ENCODE measurements around the gene MMP28.

MMP28 gene

GRCh38 chr17:35742896-35743477, 52.5 kb downstream of the MMP28 start:
- no peak for DNase-seq (ENCODE audit: low spot score)
- Histone ChIP-seq H3K27ac (ENCODE audit: poor library complexity, severe bottlenecking) (no peak overlapping the region), H3K27me3 (ENCODE audit: insufficient read depth, poor library complexity, severe bottlenecking) (peaks cover 33% of the 10 kb centered on the region), H3K4me1 (ENCODE audit: insufficient read depth, poor library complexity, severe bottlenecking) (peaks cover 4% of the 10 kb centered on the region), H3K9me3 (ENCODE audit: severe bottlenecking) (no peaks in the 10 kb centered on the region), H3K4me3 (ENCODE audit: severe bottlenecking) (no peak overlapping the region), H3K36me3 (ENCODE audit: low read depth) (no peaks in the 10 kb centered on the region)
- TF ChIP-seq CTCF (IDR thresholded peaks at IDR 0.05; ENCODE audit: poor library complexity, severe bottlenecking), result no peak
- ATAC-seq (ENCODE audit: low read depth), result no peak

GRCh38 chr17:35742496-35742895, 52.9 kb downstream of the MMP28 start:
- Histone ChIP-seq H3K4me3 (ENCODE audit: severe bottlenecking) (no peak overlapping the region), H3K4me1 (ENCODE audit: insufficient read depth, poor library complexity, severe bottlenecking) (no peaks in the 10 kb centered on the region)
- no peak for TF ChIP-seq CTCF (IDR thresholded peaks at IDR 0.05; ENCODE audit: poor library complexity, severe bottlenecking)

GRCh38 chr17:35740997-35741931, 54.2 kb downstream of the MMP28 start:
- H3K27me3 ChIP-seq (ENCODE audit: insufficient read depth, poor library complexity, severe bottlenecking), result peaks cover 33% of the 10 kb centered on the region
- H3K4me3 ChIP-seq (ENCODE audit: severe bottlenecking), result no peak overlapping the region
- no peaks in the 10 kb centered on the region for H3K4me1 ChIP-seq (ENCODE audit: insufficient read depth, poor library complexity, severe bottlenecking)
- no peaks in the 10 kb centered on the region for H3K36me3 ChIP-seq (ENCODE audit: low read depth)
- TF ChIP-seq CTCF (IDR thresholded peaks at IDR 0.05; ENCODE audit: poor library complexity, severe bottlenecking), result no peak
- no peak for DNase-seq (ENCODE audit: low spot score)
- no peaks in the 10 kb centered on the region for H3K9me3 ChIP-seq (ENCODE audit: severe bottlenecking)
- peak; percentile 55 for ATAC-seq (ENCODE audit: low read depth)
- no peak overlapping the region for H3K27ac ChIP-seq (ENCODE audit: poor library complexity, severe bottlenecking)

More at GRCh38 chr17:35742496-35742895, 52.9 kb downstream of the MMP28 start:
- DNase-seq (ENCODE audit: low spot score) (no peak), ATAC-seq (ENCODE audit: low read depth) (no peak)
- Histone ChIP-seq H3K27me3 (ENCODE audit: insufficient read depth, poor library complexity, severe bottlenecking) (peaks cover 33% of the 10 kb centered on the region), H3K27ac (ENCODE audit: poor library complexity, severe bottlenecking) (no peak overlapping the region), H3K9me3 (ENCODE audit: severe bottlenecking) (no peaks in the 10 kb centered on the region), H3K36me3 (ENCODE audit: low read depth) (no peaks in the 10 kb centered on the region)

GRCh38 chr17:35740216-35740615, 55.2 kb downstream of the MMP28 start:
- Histone ChIP-seq H3K4me1 (ENCODE audit: insufficient read depth, poor library complexity, severe bottlenecking) (no peaks in the 10 kb centered on the region), H3K27me3 (ENCODE audit: insufficient read depth, poor library complexity, severe bottlenecking) (peaks cover 33% of the 10 kb centered on the region), H3K9me3 (ENCODE audit: severe bottlenecking) (no peaks in the 10 kb centered on the region), H3K27ac (ENCODE audit: poor library complexity, severe bottlenecking) (no peak overlapping the region), H3K4me3 (ENCODE audit: severe bottlenecking) (no peak overlapping the region), H3K36me3 (ENCODE audit: low read depth) (no peaks in the 10 kb centered on the region)
- no peak for TF ChIP-seq CTCF (IDR thresholded peaks at IDR 0.05; ENCODE audit: poor library complexity, severe bottlenecking)
- ATAC-seq (ENCODE audit: low read depth), result no peak
- DNase-seq (ENCODE audit: low spot score), result no peak
